ENCODE results near the gene FUT8.

- TF ChIP-seq POLR2A (IDR thresholded peaks at IDR 0.05): no peak
- TF ChIP-seq CTCF (IDR thresholded peaks at IDR 0.05): no peak
Observed at GRCh38 chr14:65594882-65595237, 182.3 kb downstream of the FUT8 start.
